GM21529 (cell line): ENCODE measurements around the gene TTC21A.
A peak's percentile ranks its signal among the peaks of the same experiment; 100 is the strongest.

Experiments used
- ATAC-seq: cut with Tn5 transposase; IDR thresholded peaks from one replicate; pipeline ENCODE4 v1.9.1; 2021; ENCODE audit not compliant: unreplicated experiment

The TTC21A gene

DNA sequence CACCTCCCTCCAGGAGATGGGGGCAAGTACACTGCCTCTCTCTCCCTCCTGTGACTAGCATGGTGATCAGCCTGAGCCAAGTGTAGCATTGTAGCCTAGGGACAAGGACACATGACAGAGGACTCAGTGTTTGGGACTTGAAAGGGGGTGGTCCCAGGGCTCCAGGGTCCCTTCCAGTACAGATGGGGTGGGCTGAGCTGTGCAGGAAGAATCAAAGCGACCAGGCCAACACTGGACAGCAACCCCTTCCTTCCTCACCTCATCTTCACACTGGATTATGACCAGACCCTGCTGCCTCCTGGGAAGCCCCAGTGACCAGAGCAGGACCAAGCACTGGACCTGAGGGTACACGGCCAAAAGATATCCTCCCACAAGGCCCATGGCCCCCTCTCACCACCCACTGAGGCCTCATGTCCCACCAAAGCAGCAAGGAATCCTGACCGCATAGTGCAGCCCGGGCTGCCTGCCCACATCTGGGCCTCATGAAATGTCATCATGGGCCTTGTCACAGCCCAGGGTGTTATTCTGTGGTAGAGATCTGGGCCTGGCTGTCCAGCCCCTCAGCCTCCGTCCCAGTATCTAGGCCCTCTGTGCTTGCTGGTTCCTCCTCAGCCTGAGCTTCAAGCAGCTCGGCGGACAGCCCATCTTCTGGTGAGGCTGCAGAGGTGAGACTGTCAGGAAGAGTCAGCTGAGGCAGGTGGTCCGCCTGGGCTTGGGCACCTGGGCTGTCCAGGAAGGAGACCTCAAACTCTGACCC lies 9.6 kb upstream of the TTC21A start:
- ATAC-seq = no peak

DNA sequence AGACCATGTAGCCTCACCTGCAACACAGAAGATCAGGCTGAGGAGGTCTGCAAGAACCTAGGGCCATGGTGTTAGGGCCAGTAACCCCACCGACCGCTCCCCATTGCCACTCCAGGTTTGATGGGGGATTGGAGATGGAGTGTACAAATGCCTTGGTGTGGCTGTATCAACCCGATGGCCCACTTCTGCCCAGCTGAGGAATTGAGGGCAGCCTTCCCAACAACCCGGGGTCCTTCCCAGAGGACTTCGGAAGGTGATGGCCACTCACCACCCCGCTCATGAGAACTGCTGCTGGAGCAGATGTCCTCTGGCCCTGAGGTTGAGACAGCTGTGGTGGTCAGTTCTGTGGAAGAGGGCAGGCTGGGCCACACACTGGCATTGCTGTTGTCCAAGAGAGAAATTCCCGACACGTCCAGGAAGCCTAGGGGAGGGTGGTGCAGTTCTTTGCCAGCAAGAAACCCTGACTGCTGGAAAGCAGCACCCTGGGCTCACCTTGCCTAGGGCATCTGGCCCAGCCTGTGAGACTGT lies 8.9 kb upstream of the TTC21A start:
- no peak for ATAC-seq

DNA sequence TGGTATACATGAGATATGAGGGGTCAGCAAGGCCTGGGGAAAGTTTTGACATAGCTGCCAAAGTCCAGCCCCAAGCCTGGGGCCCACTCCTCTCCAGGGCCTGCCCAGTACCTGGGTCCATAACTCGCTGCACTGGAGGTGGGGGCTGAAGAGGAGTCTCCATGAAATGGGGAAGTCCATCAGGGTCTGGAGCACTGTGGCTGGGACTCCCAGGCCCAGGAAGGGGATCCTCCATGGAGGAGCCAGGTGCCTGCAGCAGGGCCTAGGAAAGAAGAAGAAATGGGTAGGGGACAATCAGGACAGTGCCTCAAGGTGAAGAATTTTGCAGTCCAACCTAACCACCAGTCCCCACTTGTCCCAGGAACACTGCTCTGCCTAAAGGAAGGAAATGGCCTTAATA lies 8.2 kb upstream of the TTC21A start:
- ATAC-seq = no peak

DNA sequence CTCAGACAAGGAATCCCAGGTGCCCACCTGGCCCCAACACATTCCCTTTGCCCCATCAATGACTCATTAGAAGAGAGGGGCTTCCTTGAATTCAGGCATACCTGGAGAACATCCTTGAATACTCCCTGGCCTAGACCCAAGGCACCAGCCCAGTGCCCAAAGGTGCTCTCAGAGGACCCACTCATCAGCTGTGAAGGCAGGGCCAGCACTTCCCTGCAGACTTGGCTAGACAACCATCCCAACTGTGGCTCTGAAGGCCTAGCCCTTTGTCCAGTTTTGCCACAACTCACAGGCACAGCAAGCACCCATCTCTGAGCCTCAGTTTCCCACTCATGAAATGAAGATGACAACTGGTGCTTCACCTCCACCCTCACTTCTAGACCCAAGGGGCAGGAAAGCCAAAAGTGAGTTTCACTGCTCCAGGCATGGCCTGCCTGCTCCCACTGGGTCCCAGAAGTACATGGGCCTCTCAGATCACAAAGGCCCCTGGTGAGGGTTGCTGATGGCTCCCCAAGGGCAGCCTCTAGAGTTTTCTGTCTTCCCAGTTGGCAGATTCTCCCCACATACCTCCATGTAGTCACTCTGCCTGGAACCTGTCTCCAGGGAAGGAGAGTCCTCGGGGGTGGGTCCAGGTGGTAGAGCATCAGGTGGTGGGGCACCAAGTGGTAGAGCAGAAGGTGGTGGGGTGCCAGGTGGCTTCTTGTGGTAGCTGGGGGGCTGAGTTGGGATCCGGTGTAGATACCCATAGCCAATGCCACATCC lies 7.6 kb upstream of the TTC21A start:
- ATAC-seq = no peak

DNA sequence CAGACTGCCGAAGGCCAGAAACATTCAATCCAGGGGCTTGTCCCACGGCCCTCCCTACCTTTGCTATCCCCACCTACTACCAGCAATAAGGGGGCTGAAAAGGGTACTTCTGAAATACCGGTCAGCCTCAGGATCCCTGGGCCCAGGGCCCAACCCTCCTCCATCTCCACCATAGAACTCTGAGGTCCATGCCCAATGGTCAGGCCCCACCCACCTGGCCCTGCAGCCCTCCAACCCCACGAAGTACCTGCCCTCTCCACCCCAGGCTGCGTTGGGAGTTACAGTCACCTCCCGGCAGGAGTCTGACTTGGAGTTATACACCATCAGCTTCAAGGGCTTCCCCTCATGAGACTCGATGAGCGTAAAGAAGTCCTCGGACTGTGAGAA lies 7.0 kb upstream of the TTC21A start:
- no peak for ATAC-seq

DNA sequence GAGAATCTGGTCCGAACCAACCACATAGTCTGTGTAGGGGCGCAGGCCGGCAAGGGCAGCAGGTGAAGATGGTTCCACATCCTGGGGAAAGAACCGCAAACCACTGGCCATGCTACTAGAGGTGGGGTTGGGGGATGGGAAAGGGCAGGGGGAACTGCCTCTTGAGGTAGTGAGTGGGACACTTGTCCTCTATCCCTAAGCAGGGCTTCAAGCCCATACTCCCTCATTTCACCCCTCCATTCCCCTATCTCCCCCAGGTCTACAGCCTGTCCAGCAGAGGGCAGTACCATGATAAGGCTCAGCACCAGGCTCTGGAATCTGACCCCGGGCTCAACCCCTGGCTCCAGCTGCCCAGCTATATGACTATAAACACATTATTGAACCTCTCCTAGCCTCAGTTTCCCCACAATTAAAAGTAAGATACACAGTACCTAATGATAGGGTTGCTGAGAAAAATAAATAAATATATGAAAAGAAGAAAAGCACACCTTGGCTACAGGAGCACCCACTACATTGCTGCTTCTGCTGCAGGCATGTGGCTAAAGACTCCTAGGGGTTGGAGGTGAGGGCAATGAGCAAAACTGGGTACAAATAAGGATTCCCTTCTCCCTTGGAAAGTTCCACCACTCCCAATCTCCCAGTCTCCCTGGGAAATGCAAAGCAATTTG lies 6.3 kb upstream of the TTC21A start:
- peak; percentile 71 for ATAC-seq

DNA sequence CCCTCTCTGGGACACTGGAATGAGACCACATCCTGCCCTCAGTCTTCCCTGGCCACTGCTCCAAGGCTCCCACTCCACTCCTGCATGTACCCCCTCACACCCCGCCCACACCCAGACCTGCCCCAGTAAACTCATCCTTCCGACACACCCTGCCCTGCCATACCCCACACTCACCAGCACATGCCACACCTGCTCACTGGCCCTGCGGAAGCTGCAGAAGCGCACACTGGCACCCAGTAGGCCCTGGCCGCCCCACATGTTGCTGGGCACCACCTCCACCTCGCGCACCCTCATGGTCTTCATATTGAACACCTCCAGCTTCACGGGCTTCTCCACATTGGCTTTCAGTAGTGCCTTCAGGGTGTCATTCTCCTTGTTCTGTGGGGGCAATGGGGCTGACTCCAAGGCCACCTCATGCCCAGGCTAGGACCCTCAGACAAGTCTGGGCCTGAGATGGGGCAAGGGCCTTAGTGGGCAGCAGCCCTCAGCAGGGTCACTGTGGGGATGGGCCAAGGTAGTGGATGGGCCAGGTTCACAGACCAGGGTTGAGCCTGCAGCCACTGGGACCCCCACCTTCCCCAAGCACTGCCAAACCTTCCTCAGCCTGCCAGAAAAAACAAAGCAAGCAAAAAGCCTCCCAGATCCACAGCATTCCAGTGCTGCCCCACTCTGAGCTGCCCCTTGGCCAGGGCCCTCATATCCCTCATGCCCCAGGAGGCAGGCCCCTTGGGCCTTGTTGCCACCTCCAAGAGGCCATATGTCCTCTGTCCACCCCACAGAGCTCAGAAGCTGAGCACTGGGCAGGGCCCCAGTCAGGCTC lies 4.8 kb upstream of the TTC21A start:
- no peak for ATAC-seq

DNA sequence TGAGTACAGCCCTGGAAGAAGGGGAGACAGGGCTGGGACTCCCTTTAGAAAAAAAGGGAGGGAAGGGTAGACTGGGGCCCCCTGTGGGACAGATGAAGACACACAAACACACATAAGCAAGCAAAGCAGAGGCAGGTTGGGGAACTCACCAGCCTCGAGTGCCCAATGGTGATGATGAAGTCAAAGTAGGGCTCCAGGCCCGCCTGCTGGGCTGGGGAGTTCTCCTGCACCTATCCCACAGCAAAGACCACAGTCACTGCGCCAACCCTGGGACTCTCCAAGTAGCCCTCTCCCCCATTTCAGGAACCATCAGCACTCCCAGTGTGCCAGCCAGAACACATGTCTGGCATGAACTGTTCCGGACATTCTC lies 4.2 kb upstream of the TTC21A start:
- no peak for ATAC-seq

DNA sequence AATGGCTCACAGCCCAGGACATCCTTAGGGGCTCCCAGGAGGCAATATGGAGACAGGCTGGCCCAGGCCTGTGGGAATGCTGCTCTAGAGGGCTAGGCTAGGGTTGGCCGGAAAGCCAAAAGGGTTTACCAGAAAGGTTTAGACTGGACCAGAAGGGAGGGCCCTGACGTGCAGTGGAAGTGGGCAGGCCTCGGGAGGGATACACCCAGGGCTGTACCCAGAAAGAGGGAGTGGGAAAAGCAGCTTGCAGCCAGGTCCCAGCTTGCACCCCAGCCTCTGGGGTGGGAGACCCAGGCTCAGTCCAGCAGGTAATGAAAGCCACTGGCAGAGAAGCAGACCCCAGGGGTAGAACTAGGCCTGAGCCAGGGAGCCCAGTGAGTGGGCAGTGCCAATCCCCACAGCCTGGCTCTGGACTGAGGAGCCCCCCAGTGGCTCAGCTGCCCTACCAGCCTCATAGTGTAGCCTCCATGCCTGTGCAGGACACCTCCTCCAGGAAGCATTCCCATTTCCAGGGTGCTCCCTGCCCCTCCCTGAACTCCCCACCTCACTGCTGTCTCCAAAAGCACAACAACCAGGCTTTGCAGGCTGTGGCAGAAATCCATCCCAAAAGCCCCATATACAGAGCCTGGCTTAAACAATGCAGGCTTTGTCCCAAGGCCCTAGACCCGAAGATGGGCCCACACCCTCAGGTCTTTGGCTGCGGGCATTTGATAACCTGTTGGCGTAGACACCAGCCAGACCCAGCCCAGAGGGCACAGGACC lies 3.5 kb upstream of the TTC21A start:
- ATAC-seq = no peak

DNA sequence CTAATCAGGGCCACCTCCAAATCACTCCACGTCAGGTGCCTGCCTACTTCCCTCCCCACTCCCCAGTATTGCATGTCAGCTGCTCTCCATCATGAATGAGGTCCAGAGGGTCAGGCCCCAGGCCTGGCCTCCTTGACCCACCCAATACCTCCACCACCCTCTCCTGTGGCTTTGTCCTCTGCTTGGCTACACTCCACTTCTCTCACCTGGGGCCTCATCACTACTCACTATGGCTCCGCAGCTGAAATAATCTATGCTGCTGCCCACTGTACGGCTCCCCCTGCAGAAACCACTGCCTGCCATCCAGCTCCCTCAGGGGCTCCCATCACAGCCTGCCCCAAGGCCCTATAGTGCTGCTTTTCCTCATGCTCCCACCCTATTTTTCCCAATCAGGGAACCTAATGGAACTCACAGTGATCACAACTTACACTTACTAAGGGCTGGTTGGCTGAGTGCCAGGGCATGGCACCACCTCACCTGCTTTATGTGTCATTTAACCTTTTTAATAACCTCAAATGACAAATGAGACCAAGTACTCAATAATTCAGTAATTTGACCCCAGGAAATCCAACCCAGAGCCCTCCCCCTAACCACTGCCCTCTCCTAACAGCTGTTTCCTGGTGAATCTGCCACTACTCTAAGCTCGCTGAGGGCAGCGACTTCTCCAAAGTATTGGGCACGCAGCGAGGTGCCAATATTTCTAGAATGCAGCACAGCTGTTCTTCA lies 2.4 kb upstream of the TTC21A start:
- no peak for ATAC-seq

DNA sequence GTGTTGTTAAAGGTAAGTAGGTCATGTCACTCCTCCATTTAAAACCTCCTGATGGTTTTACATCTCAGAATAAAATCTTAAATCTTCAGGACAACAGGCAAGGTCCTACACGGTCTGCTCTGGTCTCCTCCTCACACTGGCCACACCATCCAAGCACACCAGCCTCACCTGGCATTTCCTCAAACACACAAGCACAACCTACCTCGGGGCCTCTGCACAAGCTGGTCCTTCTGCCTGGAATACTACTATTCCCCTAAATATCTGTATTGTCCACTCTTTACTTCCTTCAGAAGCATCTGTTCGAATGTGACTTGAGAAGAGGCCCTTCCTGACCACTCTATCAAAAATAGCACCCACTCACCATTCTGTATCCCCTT lies 1.8 kb upstream of the TTC21A start:
- ATAC-seq = no peak

DNA sequence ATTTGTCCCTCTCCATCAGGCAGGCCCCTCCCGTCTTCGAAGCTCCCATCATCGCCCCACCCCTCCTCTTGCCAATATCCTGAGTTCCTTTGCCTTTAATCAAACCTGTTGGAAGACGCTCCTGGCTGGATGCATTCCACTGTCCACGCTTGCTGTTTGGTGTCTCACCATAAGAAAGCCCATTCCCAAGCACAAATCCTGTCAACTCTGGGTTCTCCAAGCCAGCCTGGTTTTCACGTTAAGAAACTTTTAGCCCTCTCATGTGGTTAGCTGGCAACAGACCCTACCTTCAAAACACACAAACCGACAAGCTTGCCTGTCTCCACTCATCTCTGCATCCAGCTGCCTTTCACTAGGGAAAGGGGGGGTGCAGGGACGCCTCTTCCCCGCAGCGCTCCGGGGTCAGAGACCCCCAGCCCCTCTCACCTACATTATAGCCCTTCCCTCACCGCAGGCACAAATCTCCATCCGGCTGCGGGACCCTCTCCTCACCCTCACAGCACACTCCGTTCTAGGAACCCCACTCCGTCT lies 1.1 kb upstream of the TTC21A start:
- no peak for ATAC-seq

DNA sequence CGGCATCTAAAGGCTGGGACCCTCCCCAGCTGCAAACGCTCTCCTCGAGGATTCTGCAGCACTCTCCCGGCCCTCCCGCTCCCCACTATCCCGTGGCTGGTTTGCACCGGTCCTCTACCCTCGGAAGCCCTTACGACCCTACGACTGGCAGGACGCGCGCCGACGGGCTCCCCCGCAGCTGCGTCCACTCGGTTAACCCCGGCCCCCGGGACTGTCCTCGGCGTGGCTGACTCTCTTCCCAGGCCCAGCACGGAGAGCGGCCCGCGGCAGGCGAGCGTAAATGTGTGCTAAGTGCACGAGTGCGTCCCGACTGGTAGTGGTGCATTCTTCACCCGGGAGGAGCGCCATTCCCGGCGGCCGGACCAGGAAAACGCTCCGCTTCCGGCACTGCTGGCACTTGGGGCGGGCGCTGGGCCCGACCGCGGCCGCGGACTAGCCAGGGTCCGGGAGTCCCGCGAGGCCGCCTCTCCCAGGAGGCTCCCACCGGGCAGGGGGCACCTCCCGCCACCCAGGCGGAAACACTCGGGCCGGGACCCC lies 561 bp upstream of the TTC21A start:
- ATAC-seq = peak; percentile 2

DNA sequence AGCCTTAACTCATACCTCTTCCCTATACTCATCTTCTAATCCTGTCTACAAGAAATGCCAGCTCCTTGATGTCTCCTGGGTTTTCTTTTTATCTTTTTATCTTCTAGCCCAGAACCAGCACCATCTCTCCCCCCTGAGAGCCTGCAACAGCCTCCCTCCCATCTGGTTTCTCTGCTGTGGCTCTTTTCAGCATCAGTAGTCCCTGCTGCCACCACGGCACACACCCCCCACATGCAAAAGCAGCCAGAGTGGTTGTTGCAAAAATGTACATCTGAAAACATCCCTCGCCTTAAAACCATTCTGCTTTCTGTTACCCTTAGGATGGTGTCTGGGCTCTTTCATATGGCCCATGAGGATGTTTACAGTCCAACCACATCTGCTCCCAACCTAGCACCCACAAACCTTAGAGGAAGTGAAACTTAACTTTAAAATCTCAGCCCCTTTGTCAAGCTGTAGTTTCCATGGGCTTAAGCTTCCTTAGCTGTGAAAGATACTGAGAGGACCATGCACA lies 775 bp downstream of the TTC21A start:
- peak; percentile 81 for ATAC-seq

DNA sequence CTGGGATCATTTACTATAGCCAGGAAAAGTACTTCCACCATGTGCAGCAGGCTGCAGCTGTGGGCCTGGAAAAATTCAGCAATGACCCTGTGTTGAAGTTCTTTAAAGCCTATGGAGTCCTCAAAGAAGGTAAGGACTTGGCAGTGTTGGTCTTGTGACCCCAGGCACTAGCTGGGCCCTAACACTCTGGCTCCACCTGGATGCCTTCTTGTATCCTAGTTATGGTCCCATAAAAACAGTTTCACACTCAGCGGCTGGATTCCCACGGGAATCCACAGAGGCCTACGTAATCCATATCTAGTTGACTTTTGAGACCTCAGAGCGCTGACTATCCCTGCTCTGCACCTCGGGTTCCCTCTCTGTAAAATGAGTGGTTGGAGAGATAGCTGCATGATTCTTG lies 1.6 kb downstream of the TTC21A start:
- ATAC-seq = no peak

DNA sequence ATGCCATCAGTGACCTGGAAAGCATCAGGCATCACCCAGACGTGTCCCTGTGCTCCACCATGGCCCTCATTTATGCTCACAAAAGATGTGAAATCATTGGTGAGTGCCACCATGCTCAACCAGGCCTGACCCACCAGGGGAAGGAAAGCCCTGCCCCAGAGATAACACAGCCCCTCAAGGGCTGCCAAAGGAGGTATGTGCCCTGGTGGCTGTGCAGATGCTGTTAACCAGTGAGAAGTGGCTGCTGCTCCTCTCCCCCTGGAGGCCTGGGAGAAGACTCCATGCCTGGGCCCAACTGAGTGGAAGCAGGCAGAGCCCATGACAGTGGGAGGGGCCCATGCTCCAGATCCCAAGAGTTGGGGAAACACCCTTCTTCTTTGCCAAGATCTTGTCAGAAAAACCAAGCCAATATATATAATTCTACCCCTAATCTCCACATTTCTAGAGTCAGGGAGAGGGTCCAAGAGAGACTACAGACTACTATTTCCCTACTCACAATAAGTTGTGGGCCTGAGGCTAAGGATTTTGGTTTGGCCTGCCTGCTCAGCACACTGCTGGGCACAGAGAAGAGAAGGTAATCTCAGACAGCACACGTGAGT lies 2.7 kb downstream of the TTC21A start:
- ATAC-seq = no peak

DNA sequence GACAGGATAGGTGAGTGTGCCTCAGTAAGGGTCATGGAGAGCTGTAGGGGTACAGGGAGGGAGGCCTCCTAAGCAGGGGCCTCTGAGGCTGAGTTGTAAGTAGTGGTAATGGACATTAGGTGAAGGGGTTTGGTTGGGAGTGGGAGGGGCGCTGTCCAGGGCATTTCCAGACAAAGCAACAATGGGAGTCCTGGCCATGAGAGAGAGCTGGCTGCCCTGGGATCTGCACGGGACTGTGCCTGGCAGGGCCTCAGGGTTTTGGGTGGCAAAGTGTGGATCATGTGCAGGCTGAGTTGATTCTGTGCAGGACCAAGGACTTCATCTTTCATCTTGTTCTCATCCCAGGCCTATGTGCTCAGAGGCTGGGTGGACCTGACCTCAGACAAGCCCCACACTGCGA lies 4.6 kb downstream of the TTC21A start:
- ATAC-seq = no peak

DNA sequence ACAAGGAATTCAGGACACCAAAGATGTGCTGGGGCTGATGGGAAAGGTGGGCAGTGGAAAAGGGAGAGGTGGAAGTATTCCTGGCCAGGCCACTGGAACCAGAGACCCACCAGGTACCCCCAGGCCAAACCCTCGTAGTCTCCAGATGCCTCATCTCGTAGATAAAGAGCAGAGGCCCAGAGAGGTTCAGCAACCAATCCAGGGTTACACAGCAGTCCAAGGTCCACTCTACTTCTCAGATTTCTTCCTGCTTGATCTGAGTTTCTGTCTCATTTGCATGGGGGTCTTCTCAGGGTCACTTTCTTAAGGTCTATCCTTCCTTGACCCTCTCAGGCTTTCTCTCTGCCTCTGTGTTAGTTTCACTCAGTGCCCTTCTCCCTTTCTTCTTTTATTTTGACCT lies 5.1 kb downstream of the TTC21A start:
- ATAC-seq = no peak

DNA sequence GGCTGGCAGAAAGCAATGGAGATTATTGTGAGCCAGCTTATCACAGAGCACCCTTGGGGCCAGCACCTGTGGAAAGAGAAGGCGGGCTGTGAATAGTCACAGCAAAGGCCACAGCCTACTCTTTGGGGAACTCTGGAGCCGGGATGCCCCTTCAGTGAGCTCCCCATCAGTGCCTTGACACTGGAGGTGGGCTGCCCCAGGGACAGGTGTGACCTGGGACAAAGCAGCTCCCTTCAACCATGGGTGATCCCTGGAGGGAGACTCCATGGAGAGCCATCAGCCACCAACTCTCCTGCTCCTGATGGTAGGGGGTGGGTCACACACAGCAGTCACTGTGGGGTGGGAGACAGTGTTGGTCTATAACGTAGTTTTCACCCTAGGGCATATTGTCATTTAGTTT lies 5.8 kb downstream of the TTC21A start:
- ATAC-seq = no peak
